DND-41 (cell line): ENCODE measurements around the gene PPP1R14B.

Experiments
- ATAC-seq: fragments of 200-7000 bp; cut with Tn5 transposase; 3 replicates; pipeline ENCODE4 v1.9.1; 2021; ENCODE audit warnings: low read depth; ENCODE audit not compliant: insufficient read depth
- DNase-seq: peaks from one replicate; pipeline ENCODE4 v3.0.0-alpha.2; 2020
- H2AFZ ChIP-seq: 2 replicates; pipeline ENCODE4 v1.6.0; 2012; ENCODE audit warnings: low read depth, low read length
- H3K27ac ChIP-seq: 2 replicates; pipeline ENCODE4 v1.5.1; 2012; ENCODE audit warnings: low read length, inconsistent platforms
- H3K27me3 ChIP-seq: fragments of 200-600 bp; sonication (generic); 2 replicates; pipeline ENCODE4 v1.6.0; 2012; ENCODE audit warnings: low read length, mild to moderate bottlenecking, inconsistent platforms; ENCODE audit not compliant: insufficient read depth, poor library complexity
- H3K36me3 ChIP-seq: 2 replicates; pipeline ENCODE4 v1.5.1; 2012; ENCODE audit warnings: low read length, inconsistent platforms; ENCODE audit not compliant: insufficient read depth
- H3K4me1 ChIP-seq: 2 replicates; pipeline ENCODE4 v1.5.1; 2012; ENCODE audit warnings: mild to moderate bottlenecking, low read length; ENCODE audit not compliant: insufficient read depth
- H3K4me2 ChIP-seq: 2 replicates; pipeline ENCODE4 v1.6.0; 2012; ENCODE audit warnings: mild to moderate bottlenecking, moderate library complexity, low read length, inconsistent platforms; ENCODE audit not compliant: insufficient read depth
- H3K4me3 ChIP-seq, 2 experiments: fragments of 200-600 bp in 1 of 2; shearing (Covaris generic) in 1 of 2; 2 replicates each; pipeline ENCODE4 v1.5.1; 2012 to 2016; ENCODE audit warnings: inconsistent platforms in 2 of 2, low read length in 2 of 2, mild to moderate bottlenecking in 2 of 2, low read depth in 1 of 2, moderate library complexity in 1 of 2
- H3K79me2 ChIP-seq: 2 replicates; pipeline ENCODE4 v1.6.0; 2012; ENCODE audit warnings: low read length, inconsistent platforms; ENCODE audit not compliant: insufficient read depth
- H3K9ac ChIP-seq: 2 replicates; pipeline ENCODE4 v1.6.0; 2012; ENCODE audit warnings: low read depth, mild to moderate bottlenecking, inconsistent platforms, low read length, moderate library complexity
- H3K9me3 ChIP-seq: 2 replicates; pipeline ENCODE4 v1.5.1; 2012; ENCODE audit warnings: low read length, moderate library complexity, mild to moderate bottlenecking, inconsistent platforms; ENCODE audit not compliant: insufficient read depth, severe bottlenecking
- H4K20me1 ChIP-seq: 2 replicates; pipeline ENCODE4 v1.6.0; 2012; ENCODE audit warnings: low read length; ENCODE audit not compliant: insufficient read depth
- EZH2 ChIP-seq: IDR thresholded peaks from 3 replicates; pipeline ENCODE4 v1.6.1; 2012; ENCODE audit warnings: borderline replicate concordance, low read depth, mild to moderate bottlenecking, moderate library complexity, low read length, inconsistent platforms; ENCODE audit not compliant: severe bottlenecking
- TF ChIP-seq, protein P1 (sequence below): IDR thresholded peaks from 2 replicates; pipeline ENCODE4 v1.5.1; 2012; ENCODE audit warnings: borderline replicate concordance, low read length, moderate library complexity, mild to moderate bottlenecking; ENCODE audit not compliant: poor library complexity, severe bottlenecking; ENCODE audit errors: extremely low read depth

The PPP1R14B gene

DNA sequence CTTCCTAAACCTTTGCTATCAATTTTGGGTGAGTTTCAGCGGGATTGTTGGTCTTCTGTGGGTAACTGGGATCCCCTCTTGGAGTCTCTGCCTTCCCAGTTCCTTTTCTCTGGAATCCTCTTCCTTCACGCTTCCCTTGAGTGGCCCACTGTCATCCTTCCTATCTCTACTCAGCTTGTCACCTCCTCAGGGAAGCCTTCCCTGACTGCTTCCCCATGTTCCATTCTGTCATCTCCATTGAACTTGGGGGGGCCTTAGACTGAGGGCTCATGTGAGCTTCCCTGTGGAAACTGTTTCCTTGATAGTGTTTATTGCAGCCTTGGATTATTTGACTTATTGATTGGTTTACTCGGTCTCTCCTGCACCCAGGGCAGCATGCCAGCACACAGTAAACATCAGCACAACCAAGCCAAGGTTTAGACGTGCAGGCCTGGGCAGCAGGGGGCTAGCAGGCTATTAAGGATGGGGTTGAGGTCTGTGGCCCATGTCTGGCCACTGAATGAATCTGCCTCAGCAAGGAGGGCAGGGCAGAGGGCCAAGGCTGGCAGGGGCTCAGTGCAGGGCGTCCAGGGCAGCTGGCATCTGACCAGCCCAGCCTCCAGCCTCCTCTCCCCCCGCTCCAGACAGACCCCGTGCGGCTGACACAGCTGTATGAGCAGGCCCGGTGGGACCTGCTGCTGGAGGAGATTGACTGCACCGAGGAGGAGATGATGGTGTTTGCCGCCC, 28.0 kb downstream of the PPP1R14B start:
- Histone ChIP-seq H4K20me1 (peaks cover 3% of the 10 kb centered on the region; the same call in 1 of the 2 replicates), H3K4me2 (no peak overlapping the region), H3K27ac (no peak overlapping the region), H3K36me3 (peaks cover 61% of the 10 kb centered on the region), H3K4me3 (no peak overlapping the region), H2AFZ (no peak overlapping the region), H3K9ac (no peak overlapping the region), H3K79me2 (no peaks in the 10 kb centered on the region), H3K4me1 (0 out of 2 replicates have a peak, but pooled peaks cover under 1% of the 10 kb centered on the region), H3K27me3 (no peaks in the 10 kb centered on the region), H3K9me3 (no peaks in the 10 kb centered on the region)
- no peak for TF ChIP-seq EZH2
- TF ChIP-seq, protein P1, sequence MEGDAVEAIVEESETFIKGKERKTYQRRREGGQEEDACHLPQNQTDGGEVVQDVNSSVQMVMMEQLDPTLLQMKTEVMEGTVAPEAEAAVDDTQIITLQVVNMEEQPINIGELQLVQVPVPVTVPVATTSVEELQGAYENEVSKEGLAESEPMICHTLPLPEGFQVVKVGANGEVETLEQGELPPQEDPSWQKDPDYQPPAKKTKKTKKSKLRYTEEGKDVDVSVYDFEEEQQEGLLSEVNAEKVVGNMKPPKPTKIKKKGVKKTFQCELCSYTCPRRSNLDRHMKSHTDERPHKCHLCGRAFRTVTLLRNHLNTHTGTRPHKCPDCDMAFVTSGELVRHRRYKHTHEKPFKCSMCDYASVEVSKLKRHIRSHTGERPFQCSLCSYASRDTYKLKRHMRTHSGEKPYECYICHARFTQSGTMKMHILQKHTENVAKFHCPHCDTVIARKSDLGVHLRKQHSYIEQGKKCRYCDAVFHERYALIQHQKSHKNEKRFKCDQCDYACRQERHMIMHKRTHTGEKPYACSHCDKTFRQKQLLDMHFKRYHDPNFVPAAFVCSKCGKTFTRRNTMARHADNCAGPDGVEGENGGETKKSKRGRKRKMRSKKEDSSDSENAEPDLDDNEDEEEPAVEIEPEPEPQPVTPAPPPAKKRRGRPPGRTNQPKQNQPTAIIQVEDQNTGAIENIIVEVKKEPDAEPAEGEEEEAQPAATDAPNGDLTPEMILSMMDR, result no peak
- ATAC-seq (no peak), DNase-seq (no peak)

DNA sequence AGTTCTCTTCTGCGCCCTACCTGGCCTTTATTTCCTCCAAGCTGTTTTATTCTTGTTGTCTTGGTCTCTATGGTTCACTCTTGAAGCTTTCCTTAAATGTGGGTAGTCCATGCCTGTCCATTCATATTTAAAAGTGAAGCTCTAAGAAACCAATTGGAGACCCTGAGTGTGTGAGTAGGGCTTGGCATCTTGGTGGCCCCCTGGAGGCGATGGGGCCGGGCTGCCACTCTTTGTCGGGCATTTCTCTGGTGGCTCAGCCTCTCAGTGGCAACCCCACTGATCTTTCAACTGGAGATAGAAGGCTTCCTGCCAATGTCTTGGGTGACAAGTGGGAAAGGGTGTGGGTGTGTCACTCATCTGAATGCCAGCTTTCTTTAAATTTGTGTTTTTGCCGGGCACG, 29.9 kb downstream of the PPP1R14B start:
- no peak for DNase-seq
- Histone ChIP-seq H3K27ac (no peak overlapping the region), H4K20me1 (peaks cover 3% of the 10 kb centered on the region; the same call in 1 of the 2 replicates), H3K36me3 (peaks cover 59% of the 10 kb centered on the region), H3K4me3 (no peak overlapping the region), H3K9ac (no peak overlapping the region), H3K9me3 (no peaks in the 10 kb centered on the region), H3K27me3 (no peaks in the 10 kb centered on the region), H2AFZ (no peak overlapping the region), H3K4me1 (no peaks in the 10 kb centered on the region), H3K79me2 (no peaks in the 10 kb centered on the region), H3K4me2 (no peak overlapping the region)
- ATAC-seq, result no peak
- TF ChIP-seq EZH2, result no peak
- TF ChIP-seq, protein P1, result peak; percentile 19

GRCh38 chr11:64211181-64211872, 35.4 kb downstream of the PPP1R14B start:
- peaks cover 62% of the 10 kb centered on the region for H3K36me3 ChIP-seq
- H3K4me2 ChIP-seq, result no peak overlapping the region
- peaks cover 10% of the 10 kb centered on the region; the same call in 1 of the 2 replicates for H4K20me1 ChIP-seq
- TF ChIP-seq, protein P1, result no peak
- no peak for TF ChIP-seq EZH2
- H3K9me3 ChIP-seq, result no peaks in the 10 kb centered on the region
- DNase-seq (no peak), ATAC-seq (no peak)
- H2AFZ ChIP-seq, result no peak overlapping the region
- H3K9ac ChIP-seq, result no peak overlapping the region
- peaks cover 17% of the 10 kb centered on the region for H3K79me2 ChIP-seq
- no peak overlapping the region for H3K4me3 ChIP-seq
- H3K27ac ChIP-seq, result no peak overlapping the region
- H3K27me3 ChIP-seq, result no peaks in the 10 kb centered on the region
- H3K4me1 ChIP-seq, result peaks cover 26% of the 10 kb centered on the region
